ENCODE data around the gene LAGE3. TPM values are rescaled to one million over a fixed set of nuclear protein-coding genes. Genes with fewer than 3 reads are reported as not detected.

The LAGE3 gene
- total and polyA plus RNA-seq, 2 of the 8 experiments (the other 6 are each of a cell fraction or from before 2014, with no cell fraction given), result 44.5 to 102 TPM

DNA sequence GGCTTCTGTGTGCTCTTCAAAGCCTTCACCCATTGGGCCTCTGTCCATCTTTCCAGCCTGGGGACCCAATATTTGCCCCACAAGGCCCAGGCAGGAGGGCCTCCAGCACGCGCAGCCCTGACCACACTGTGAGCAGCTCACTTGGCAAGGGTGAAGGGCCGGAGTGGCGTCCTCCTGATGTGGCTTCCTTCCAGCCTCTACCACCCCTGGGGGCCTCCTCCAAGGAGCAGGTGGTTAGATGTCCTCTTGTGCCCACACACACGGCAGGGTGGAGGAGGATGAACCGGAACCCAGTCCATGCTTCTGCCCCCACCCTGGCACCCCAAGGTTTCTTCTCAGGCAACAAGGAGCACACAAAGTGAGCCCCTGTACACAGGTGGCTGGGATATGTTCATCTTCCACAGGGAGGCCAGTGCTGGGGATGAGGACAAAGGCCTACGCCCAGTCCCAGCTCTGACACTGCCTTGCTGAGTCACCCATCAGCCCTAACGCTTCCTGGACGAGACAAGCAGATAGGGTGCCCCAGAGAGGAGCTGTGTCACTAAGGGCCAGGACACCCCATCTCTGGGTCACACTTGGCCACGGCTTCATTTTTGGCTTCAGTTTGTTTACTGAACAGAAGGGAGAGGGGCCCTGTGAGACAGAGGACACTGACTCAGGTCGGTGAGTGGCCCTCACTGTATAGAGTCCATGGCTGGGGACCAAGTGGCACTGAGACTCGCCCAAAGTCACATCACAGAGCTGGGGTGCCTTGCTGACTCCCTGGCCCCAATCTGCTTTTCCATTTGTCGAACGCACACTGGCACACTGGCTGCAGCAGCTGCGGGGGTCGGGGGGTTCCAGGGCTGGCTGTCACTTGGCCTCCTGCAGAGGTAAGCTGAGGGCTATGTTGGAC lies 5.4 kb upstream of the LAGE3 start:
- H4K5ac ChIP-seq (ENCODE audit: insufficient read length, low read depth, low read length), result no peak overlapping the region
- no peak overlapping the region for H2BK20ac ChIP-seq (ENCODE audit: low read length)
- no peaks in the 10 kb centered on the region for H3K9me3 ChIP-seq (ENCODE audit: insufficient read depth in 2 of 2, low read depth in 1 of 2, low read length in 1 of 2)
- no peak overlapping the region for H3K18ac ChIP-seq (ENCODE audit: extremely low read depth, low read length)
- H3K4me2 ChIP-seq (ENCODE audit: insufficient read depth in 1 of 2, low read depth in 2 of 2, low read length in 2 of 2), result no peak overlapping the region; a peak in 1 of 4 replicates
- no peak overlapping the region for H2BK120ac ChIP-seq (replicated peaks; ENCODE audit: low read depth, low read length)
- no peak overlapping the region for H3K23ac ChIP-seq (ENCODE audit: insufficient read length)
- H3K27me3 ChIP-seq (replicated peaks in 1 of 4; ENCODE audit: control insufficient read depth in 3 of 4, extremely low read depth in 1 of 4, insufficient read depth in 3 of 4, low read length in 3 of 4), result no peaks in the 10 kb centered on the region; a peak in 1 of 7 replicates
- H3K23me2 ChIP-seq (ENCODE audit: low read depth, low read length), result no peaks in the 10 kb centered on the region; the same call in 1 of the 2 replicates
- WGBS, 2 experiments (ENCODE audit: extremely low coverage in 1 of 2, insufficient coverage in 1 of 2, insufficient read length in 1 of 2, insufficient replicate concordance in 2 of 2, low coverage in 1 of 2, low lambda C conversion rate in 2 of 2, missing lambda C conversion rate in 1 of 2), result 83% methylated on average over 11 of the region's 16 CpGs; no CpG with 5 or more reads in 1 of the 2 experiments
- no peak overlapping the region for H3K14ac ChIP-seq (ENCODE audit: insufficient read length)
- DNase-seq (ENCODE audit: low read depth in 1 of 2, low spot score in 2 of 2), result no peak
- peaks cover 0 to 13% (median 0%) of the 10 kb centered on the region in 4 experiments; a peak in 2 of 8 replicates for H3K36me3 ChIP-seq (ENCODE audit: control insufficient read depth in 2 of 4, insufficient read depth in 4 of 4, low read length in 3 of 4)
- POLR2A ChIA-PET (ENCODE audit: partially characterized antibody), result interaction anchor here (1.7 kb wide), 1 partner anchor 87 kb away, joined by 6 read pairs; no protein-coding TSS in a partner anchor
- CTCF ChIA-PET (ENCODE audit: partially characterized antibody), result interaction anchor here (0.6 to 2.3 kb wide), 8 partner anchors 12 to 101 kb away, joined by 3 to 8 read pairs (median 3); no protein-coding TSS in a partner anchor
- no peak overlapping the region for H2BK12ac ChIP-seq (ENCODE audit: low read depth, low read length)
- no peak for FAIRE-seq
- H3K9ac ChIP-seq (replicated peaks in 1 of 4; ENCODE audit: extremely low read depth in 1 of 4, low read depth in 3 of 4, low read length in 3 of 4), result no peak overlapping the region
- no peaks in the 10 kb centered on the region for H3K79me2 ChIP-seq (ENCODE audit: control insufficient read depth in 1 of 2, insufficient read depth in 2 of 2, low read length in 2 of 2)
- peaks cover under 1 to 2% of the 10 kb centered on the region in 2 experiments for H4K20me1 ChIP-seq (replicated peaks in 1 of 2; ENCODE audit: control insufficient read depth in 1 of 2, insufficient read depth in 2 of 2, low read length in 2 of 2)
- no peak overlapping the region for H2AK5ac ChIP-seq (ENCODE audit: low read depth, low read length)
- no peak overlapping the region for H3K27ac ChIP-seq (ENCODE audit: low read depth, low read length)
- H3K79me1 ChIP-seq (ENCODE audit: low read depth, low read length), result no peaks in the 10 kb centered on the region
- H2BK15ac ChIP-seq (ENCODE audit: low read length), result no peak overlapping the region
- H4K8ac ChIP-seq (ENCODE audit: extremely low read depth, insufficient read depth, low read length), result no peak overlapping the region
- H3K4ac ChIP-seq (replicated peaks; ENCODE audit: insufficient read length, low read depth, low read length), result no peak overlapping the region
- H2BK5ac ChIP-seq (ENCODE audit: low read depth, low read length), result no peak overlapping the region
- H4K91ac ChIP-seq (replicated peaks; ENCODE audit: insufficient read length, low read length), result no peak overlapping the region
- H2AFZ ChIP-seq (ENCODE audit: low read length), result no peak overlapping the region
- no peak overlapping the region for H3K4me3 ChIP-seq (ENCODE audit: extremely low read depth in 1 of 4, insufficient read depth in 2 of 4, low read depth in 3 of 4, low read length in 4 of 4)
- no peak overlapping the region for H3K56ac ChIP-seq (replicated peaks; ENCODE audit: insufficient read length, low read depth, low read length)
- peaks cover 0 to 5% (median under 1%) of the 10 kb centered on the region in 4 experiments; a peak in 3 of 7 replicates for H3K4me1 ChIP-seq (replicated peaks in 1 of 4; ENCODE audit: control insufficient read depth in 3 of 4, insufficient read depth in 4 of 4, low read length in 3 of 4)
- TF ChIP-seq SAP30 (IDR thresholded peaks at IDR 0.05; ENCODE audit: insufficient read depth, insufficient replicate concordance, low read length), result no peak
- TF ChIP-seq SUZ12 (IDR thresholded peaks at IDR 0.05; ENCODE audit: low read length), result no peak
- TF ChIP-seq TCF12 (IDR thresholded peaks at IDR 0.05; ENCODE audit: low read depth, low read length), result no peak
- TF ChIP-seq ASH2L (IDR thresholded peaks at IDR 0.05; ENCODE audit: low read length), result no peak
- TF ChIP-seq KDM4A (IDR thresholded peaks at IDR 0.05; ENCODE audit: low read depth, low read length, severe bottlenecking), result no peak
- no peak for TF ChIP-seq JUN (IDR thresholded peaks at IDR 0.05; ENCODE audit: low read depth, low read length)
- no peak for TF ChIP-seq EZH2 (IDR thresholded peaks at IDR 0.05; ENCODE audit: low read depth, low read length, severe bottlenecking)
- TF ChIP-seq YY1 (IDR thresholded peaks at IDR 0.05; ENCODE audit: low read depth, low read length), result no peak
- TF ChIP-seq, protein P1, sequence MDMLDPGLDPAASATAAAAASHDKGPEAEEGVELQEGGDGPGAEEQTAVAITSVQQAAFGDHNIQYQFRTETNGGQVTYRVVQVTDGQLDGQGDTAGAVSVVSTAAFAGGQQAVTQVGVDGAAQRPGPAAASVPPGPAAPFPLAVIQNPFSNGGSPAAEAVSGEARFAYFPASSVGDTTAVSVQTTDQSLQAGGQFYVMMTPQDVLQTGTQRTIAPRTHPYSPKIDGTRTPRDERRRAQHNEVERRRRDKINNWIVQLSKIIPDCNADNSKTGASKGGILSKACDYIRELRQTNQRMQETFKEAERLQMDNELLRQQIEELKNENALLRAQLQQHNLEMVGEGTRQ (IDR thresholded peaks at IDR 0.05; ENCODE audit: low read length), result no peak
- no peak for TF ChIP-seq NRF1 (IDR thresholded peaks at IDR 0.05; ENCODE audit: low read depth, low read length)
